H1 (cell line): ENCODE measurements around the gene CALY.

Experiments used
- BRCA1 ChIP-seq: IDR thresholded peaks from 2 replicates; pipeline ENCODE4 v1.6.1; 2012; ENCODE audit warnings: low read depth, low read length, improper control_type of control experiment
- CTCF ChIP-seq, 3 experiments: IDR thresholded peaks; 1 replicate in 2 of 3; 2 replicates in 1 of 3; pipeline versions ENCODE4 v1.5.1 to v1.6.1; 2011; ENCODE audit warnings: low read length in 3 of 3, mild to moderate bottlenecking in 3 of 3, inconsistent platforms in 2 of 3, low read depth in 1 of 3, moderate library complexity in 1 of 3; ENCODE audit not compliant: insufficient read depth in 1 of 3; ENCODE audit errors: control extremely low read depth in 1 of 3
- EP300 ChIP-seq, 2 experiments: IDR thresholded peaks; 1 replicate in 1 of 2; 2 replicates in 1 of 2; pipeline ENCODE4 v1.6.1; 2011 to 2012; ENCODE audit warnings: low read depth in 2 of 2, low read length in 2 of 2, mild to moderate bottlenecking in 2 of 2, borderline replicate concordance in 1 of 2, inconsistent platforms in 1 of 2, moderate library complexity in 1 of 2
- EZH2 ChIP-seq: fragments of 200-600 bp; sonication (generic); IDR thresholded peaks from 2 replicates; pipeline ENCODE4 v1.7.1; 2012; ENCODE audit warnings: low read depth, mild to moderate bottlenecking, moderate library complexity, low read length, inconsistent platforms; ENCODE audit not compliant: severe bottlenecking
- MAX ChIP-seq: IDR thresholded peaks from 2 replicates; pipeline ENCODE4 v1.6.1; 2012; ENCODE audit warnings: inconsistent platforms
- SP1 ChIP-seq: IDR thresholded peaks from 2 replicates; pipeline ENCODE4 v1.6.1; 2011; ENCODE audit warnings: low read depth, low read length
- TAF7 ChIP-seq: optimal IDR thresholded peaks from 2 replicates; pipeline ENCODE3; 2011; ENCODE audit warnings: low read depth, mild to moderate bottlenecking, inconsistent platforms, low read length, moderate library complexity, borderline replicate concordance
- TBP ChIP-seq: IDR thresholded peaks from 2 replicates; pipeline ENCODE4 v1.6.1; 2011; ENCODE audit warnings: low read depth, low read length, improper control_type of control experiment
- USF2 ChIP-seq: IDR thresholded peaks from 2 replicates; pipeline ENCODE4 v1.6.1; 2011; ENCODE audit warnings: low read length, improper control_type of control experiment
- YY1 ChIP-seq: IDR thresholded peaks from 2 replicates; pipeline ENCODE4 v1.6.1; 2011; ENCODE audit warnings: low read depth, mild to moderate bottlenecking, low read length

GRCh38 chr10:133377818-133378250 is 41.1 kb upstream of the CALY start:
- no peak for TF ChIP-seq CTCF (IDR thresholded peaks at IDR 0.05; ENCODE audit: control extremely low read depth in 1 of 3, insufficient read depth in 1 of 3, low read depth in 1 of 3, low read length in 3 of 3)
- TF ChIP-seq USF2: no peak
- TF ChIP-seq MAX: no peak
- no peak for TF ChIP-seq YY1
- no peak for TF ChIP-seq EZH2
- no peak for TF ChIP-seq EP300 (IDR thresholded peaks at IDR 0.05; ENCODE audit: borderline replicate concordance in 1 of 2, low read depth in 2 of 2, low read length in 2 of 2)
- TF ChIP-seq BRCA1: no peak
- TF ChIP-seq TBP: no peak
- no peak for TF ChIP-seq TAF7
- TF ChIP-seq SP1: no peak
